MM.1S (cell line): ENCODE results near the gene CEPT1.

Experiments
- DNase-seq: peaks from one replicate; pipeline ENCODE4 v3.0.0-alpha.2; 2015
- H2AFZ ChIP-seq: fragments of 300-600 bp; sonication (generic); 2 replicates; pipeline ENCODE4 v1.6.0; 2016; ENCODE audit warnings: antibody characterized with exemption, low read length
- H3F3A ChIP-seq: fragments of 300-600 bp; sonication (generic); 2 replicates; pipeline ENCODE4 v1.6.1; 2016; ENCODE audit warnings: mild to moderate bottlenecking, antibody characterized with exemption, low read length, moderate library complexity, mixed read lengths; ENCODE audit not compliant: insufficient read depth
- H3K27ac ChIP-seq: fragments of 300-600 bp; sonication (generic); 2 replicates; pipeline ENCODE4 v1.5.1; 2016; ENCODE audit warnings: mild to moderate bottlenecking, low read length
- H3K27me3 ChIP-seq: fragments of 300-600 bp; sonication (generic); replicated peaks from 2 replicates; pipeline ENCODE4 v1.6.0; 2016; ENCODE audit warnings: low read length; ENCODE audit not compliant: insufficient read depth
- H3K36me3 ChIP-seq: fragments of 300-600 bp; sonication (generic); replicated peaks from 2 replicates; pipeline ENCODE4 v1.6.1; 2016; ENCODE audit warnings: mild to moderate bottlenecking, low read length, mixed read lengths; ENCODE audit not compliant: insufficient read depth
- H3K4me1 ChIP-seq: fragments of 300-600 bp; sonication (generic); 2 replicates; pipeline ENCODE4 v1.6.1; 2016; ENCODE audit warnings: low read length, mixed read lengths
- H3K4me2 ChIP-seq: fragments of 300-600 bp; sonication (generic); 2 replicates; pipeline ENCODE4 v1.6.0; 2016; ENCODE audit warnings: low read depth, low read length
- H3K4me3 ChIP-seq: fragments of 300-600 bp; sonication (generic); 2 replicates; pipeline ENCODE4 v1.5.1; 2016; ENCODE audit warnings: low read length, mixed read lengths
- H3K79me2 ChIP-seq: fragments of 300-600 bp; sonication (generic); 2 replicates; pipeline ENCODE4 v1.6.1; 2016; ENCODE audit warnings: mixed run types, low read length, mixed read lengths
- H3K9ac ChIP-seq: fragments of 300-600 bp; sonication (generic); 2 replicates; pipeline ENCODE4 v1.6.1; 2016; ENCODE audit warnings: low read length, mixed read lengths
- H3K9me2 ChIP-seq: fragments of 300-600 bp; sonication (generic); replicated peaks from 2 replicates; pipeline ENCODE4 v1.6.1; 2016; ENCODE audit warnings: mild to moderate bottlenecking, low read length, mixed read lengths; ENCODE audit not compliant: insufficient read depth
- H3K9me3 ChIP-seq: fragments of 300-600 bp; sonication (generic); replicated peaks from 2 replicates; pipeline ENCODE4 v1.6.1; 2016; ENCODE audit warnings: mild to moderate bottlenecking, low read length, mixed read lengths; ENCODE audit not compliant: insufficient read depth
- H4K20me1 ChIP-seq: fragments of 300-600 bp; sonication (generic); 2 replicates; pipeline ENCODE4 v1.6.1; 2016; ENCODE audit warnings: mild to moderate bottlenecking, low read length, moderate library complexity, mixed read lengths; ENCODE audit not compliant: insufficient read depth
- EZH2 ChIP-seq: fragments of 300-600 bp; sonication (generic); optimal IDR thresholded peaks from 2 replicates; pipeline ENCODE3; 2017; ENCODE audit warnings: low read depth, mild to moderate bottlenecking, antibody characterized with exemption, low read length, mixed read lengths
- EZH2phosphoT487 ChIP-seq: fragments of 300-600 bp; sonication (generic); IDR thresholded peaks from 2 replicates; pipeline ENCODE4 v1.6.1; 2018; ENCODE audit warnings: antibody characterized with exemption, low read length
- TF ChIP-seq, protein P1 (sequence below): fragments of 300-600 bp; sonication (generic); IDR thresholded peaks from 2 replicates; pipeline ENCODE4 v1.5.1; 2016; ENCODE audit warnings: antibody characterized with exemption, low read length, mixed read lengths

Gene CEPT1

DNA sequence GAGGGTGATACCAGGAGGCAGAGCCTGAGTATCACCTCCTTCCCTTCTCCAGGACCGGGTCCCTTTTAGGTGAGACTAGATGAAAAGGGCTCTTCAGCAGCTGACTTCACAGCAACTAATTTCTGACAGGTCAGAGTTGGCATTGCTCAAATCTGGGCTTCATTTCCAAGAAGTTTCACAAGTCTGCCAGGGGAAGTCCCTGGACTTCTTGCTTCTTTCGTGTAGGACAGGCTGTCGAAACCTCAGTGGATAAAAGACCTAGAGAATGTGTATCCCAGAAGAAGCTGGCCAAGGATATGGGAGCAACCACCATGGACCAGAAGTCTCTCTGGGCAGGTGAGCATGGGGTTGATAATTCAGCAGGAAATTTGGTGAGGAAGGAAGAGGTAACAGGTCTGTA lies 87.4 kb downstream of the CEPT1 start, which contains the start of gene CHI3L2:
CHI3L2 (plus strand) TSS at position 280 of the 400 bp plus-strand sequence; CDS start at position 297, 17 bp downstream.
- Histone ChIP-seq H3K9me2 (no peaks in the 10 kb centered on the region), H3K9ac (no peak within 1 kb of the TSS), H4K20me1 (no peaks in the 10 kb centered on the region), H3K36me3 (no peaks in the 10 kb centered on the region), H3F3A (peaks cover 2% of the 10 kb centered on the region; the same call in 1 of the 2 replicates), H3K27me3 (no peaks in the 10 kb centered on the region), H2AFZ (no peak within 1 kb of the TSS), H3K79me2 (no peaks in the 10 kb centered on the region), H3K9me3 (no peaks in the 10 kb centered on the region), H3K4me3 (no peak within 1 kb of the TSS), H3K4me1 (peaks cover 6% of the 10 kb centered on the region), H3K4me2 (no peak within 1 kb of the TSS), H3K27ac (no peak within 1 kb of the TSS)
- TF ChIP-seq, protein P1, sequence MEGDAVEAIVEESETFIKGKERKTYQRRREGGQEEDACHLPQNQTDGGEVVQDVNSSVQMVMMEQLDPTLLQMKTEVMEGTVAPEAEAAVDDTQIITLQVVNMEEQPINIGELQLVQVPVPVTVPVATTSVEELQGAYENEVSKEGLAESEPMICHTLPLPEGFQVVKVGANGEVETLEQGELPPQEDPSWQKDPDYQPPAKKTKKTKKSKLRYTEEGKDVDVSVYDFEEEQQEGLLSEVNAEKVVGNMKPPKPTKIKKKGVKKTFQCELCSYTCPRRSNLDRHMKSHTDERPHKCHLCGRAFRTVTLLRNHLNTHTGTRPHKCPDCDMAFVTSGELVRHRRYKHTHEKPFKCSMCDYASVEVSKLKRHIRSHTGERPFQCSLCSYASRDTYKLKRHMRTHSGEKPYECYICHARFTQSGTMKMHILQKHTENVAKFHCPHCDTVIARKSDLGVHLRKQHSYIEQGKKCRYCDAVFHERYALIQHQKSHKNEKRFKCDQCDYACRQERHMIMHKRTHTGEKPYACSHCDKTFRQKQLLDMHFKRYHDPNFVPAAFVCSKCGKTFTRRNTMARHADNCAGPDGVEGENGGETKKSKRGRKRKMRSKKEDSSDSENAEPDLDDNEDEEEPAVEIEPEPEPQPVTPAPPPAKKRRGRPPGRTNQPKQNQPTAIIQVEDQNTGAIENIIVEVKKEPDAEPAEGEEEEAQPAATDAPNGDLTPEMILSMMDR = no peak
- TF ChIP-seq EZH2 = no peak
- TF ChIP-seq EZH2phosphoT487 = no peak
- DNase-seq = no peak

DNA sequence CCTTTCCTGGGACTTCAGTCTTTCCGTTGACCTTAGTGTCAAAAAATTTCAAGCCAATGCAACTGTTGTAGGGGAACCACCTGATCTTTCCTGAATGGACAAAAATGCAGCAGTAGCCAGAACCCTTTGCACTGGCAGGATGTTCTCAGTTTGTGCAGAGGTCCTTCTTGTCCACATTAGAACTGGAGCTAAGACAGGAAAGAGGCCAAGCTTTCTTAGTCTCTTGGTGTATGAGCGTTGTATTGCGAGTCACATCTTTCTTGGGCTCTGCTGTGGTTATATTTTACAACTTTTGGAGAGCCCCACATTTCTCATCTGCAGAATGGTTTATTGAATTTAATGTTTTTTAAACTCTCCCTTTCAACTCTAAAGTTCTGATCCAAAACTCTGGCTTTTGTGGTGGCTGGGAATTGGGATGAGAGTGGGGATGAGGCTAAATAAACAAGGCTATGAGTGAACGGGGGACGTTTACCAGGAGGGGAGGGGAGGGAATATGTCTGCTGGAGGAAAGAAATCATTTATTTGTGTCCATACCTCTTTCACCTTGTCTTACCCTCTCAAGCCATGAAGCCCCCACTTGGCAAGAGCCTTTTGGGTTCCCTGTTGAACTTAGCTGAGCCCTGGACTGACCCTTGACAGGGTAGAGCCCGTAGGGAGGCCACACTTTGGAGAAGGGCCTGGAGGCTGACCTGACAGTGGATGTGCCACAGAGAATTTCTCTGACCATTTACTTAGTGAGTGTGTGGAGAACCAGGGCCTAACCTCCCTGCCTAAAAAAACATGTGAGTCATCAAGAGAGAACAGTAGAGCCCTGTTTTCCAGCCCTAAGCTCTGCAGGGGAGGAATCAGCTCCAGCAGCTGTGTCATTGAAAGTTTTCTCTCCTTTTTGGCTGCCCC lies 88.1 kb downstream of the CEPT1 start:
- no peaks in the 10 kb centered on the region for H4K20me1 ChIP-seq
- no peak overlapping the region for H3K4me3 ChIP-seq
- TF ChIP-seq, protein P1 = no peak
- TF ChIP-seq EZH2phosphoT487 (no peak), EZH2 (no peak)
- H3K9ac ChIP-seq = no peak overlapping the region
- no peaks in the 10 kb centered on the region for H3K36me3 ChIP-seq
- no peak for DNase-seq
- H3K9me2 ChIP-seq = no peaks in the 10 kb centered on the region
- H3K27me3 ChIP-seq = no peaks in the 10 kb centered on the region
- no peak overlapping the region for H3K4me2 ChIP-seq
- H3K79me2 ChIP-seq = no peaks in the 10 kb centered on the region
- no peak overlapping the region for H3K27ac ChIP-seq
- no peaks in the 10 kb centered on the region for H3F3A ChIP-seq
- no peaks in the 10 kb centered on the region for H3K9me3 ChIP-seq
- H3K4me1 ChIP-seq = 0 out of 2 replicates have a peak, but pooled peaks cover under 1% of the 10 kb centered on the region
- no peak overlapping the region for H2AFZ ChIP-seq

DNA sequence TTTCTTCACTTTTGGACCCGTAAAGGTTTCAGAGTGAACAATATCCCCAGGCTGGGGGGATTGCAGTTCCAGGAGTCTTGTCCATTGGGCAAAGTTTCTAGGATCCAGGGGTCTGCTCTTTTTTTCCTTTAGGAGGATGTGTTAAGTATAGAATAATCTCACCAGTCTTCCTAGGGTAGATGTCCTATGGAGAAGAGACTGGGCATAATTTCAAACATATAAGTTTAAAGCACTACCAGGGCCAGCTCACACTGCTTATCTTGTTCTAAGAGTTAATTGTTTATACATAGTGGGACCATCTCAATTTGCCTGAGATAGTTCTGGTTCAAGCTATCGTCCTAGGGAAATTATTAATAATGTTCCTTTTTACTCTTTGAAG lies 88.7 kb downstream of the CEPT1 start:
- H3K9ac ChIP-seq = no peak overlapping the region
- no peak overlapping the region for H3K27ac ChIP-seq

More for the DNA sequence above, 88.7 kb downstream of the CEPT1 start:
- H4K20me1 ChIP-seq = no peaks in the 10 kb centered on the region
- H3K27me3 ChIP-seq = no peaks in the 10 kb centered on the region
- no peaks in the 10 kb centered on the region for H3K9me3 ChIP-seq
- H3F3A ChIP-seq = no peaks in the 10 kb centered on the region
- TF ChIP-seq EZH2 (no peak), EZH2phosphoT487 (no peak)
- TF ChIP-seq, protein P1 = no peak
- H3K79me2 ChIP-seq = no peaks in the 10 kb centered on the region
- H3K4me1 ChIP-seq = no peaks in the 10 kb centered on the region
- H3K9me2 ChIP-seq = no peaks in the 10 kb centered on the region
- H3K4me2 ChIP-seq = no peak overlapping the region
- DNase-seq = no peak
- H3K4me3 ChIP-seq = no peak overlapping the region
- no peak overlapping the region for H2AFZ ChIP-seq
- no peaks in the 10 kb centered on the region for H3K36me3 ChIP-seq
